WI38 (cell line): ENCODE results near the gene SH3YL1.

Experiments
- H3K4me3 ChIP-seq: 2 replicates; pipeline ENCODE4 v1.5.1; 2011; ENCODE audit warnings: low read depth, mild to moderate bottlenecking, control low read depth, low read length
- CTCF ChIP-seq: IDR thresholded peaks from 2 replicates; pipeline ENCODE4 v1.5.1; 2012; ENCODE audit warnings: low read depth, mild to moderate bottlenecking, control low read depth, low read length

SH3YL1 gene

GRCh38 chr2:193141-193671 lies 70.6 kb downstream of the SH3YL1 start:
- TF ChIP-seq CTCF = no peak
- no peak overlapping the region for H3K4me3 ChIP-seq

GRCh38 chr2:191311-192190 lies 72.3 kb downstream of the SH3YL1 start:
- TF ChIP-seq CTCF = no peak
- H3K4me3 ChIP-seq = no peak overlapping the region

- no peak overlapping the region for H3K4me3 ChIP-seq
- TF ChIP-seq CTCF = no peak
Observed at GRCh38 chr2:187825-188224, 76.0 kb downstream of the SH3YL1 start.

GRCh38 chr2:185221-185620 lies 78.6 kb downstream of the SH3YL1 start:
- no peak for TF ChIP-seq CTCF
- H3K4me3 ChIP-seq = no peak overlapping the region

GRCh38 chr2:184695-185094 lies 79.1 kb downstream of the SH3YL1 start:
- H3K4me3 ChIP-seq = no peak overlapping the region
- no peak for TF ChIP-seq CTCF

- no peak for TF ChIP-seq CTCF
Observed at GRCh38 chr2:182509-183122, 81.2 kb downstream of the SH3YL1 start.

GRCh38 chr2:180311-180710 lies 83.5 kb downstream of the SH3YL1 start:
- TF ChIP-seq CTCF = no peak
- H3K4me3 ChIP-seq = no peak overlapping the region

More at GRCh38 chr2:182509-183122, 81.2 kb downstream of the SH3YL1 start:
- H3K4me3 ChIP-seq = no peak overlapping the region
